Muscle of leg (tissue), 11 donors: Measurements from ENCODE around the gene TCF12. TPM values are rescaled to one million over a fixed set of nuclear protein-coding genes. Genes with fewer than 3 reads are reported as not detected.

Experiments used
- DNase-seq: peaks from one replicate; pipeline ENCODE4 v3.0.0; 2013
- H3K27ac ChIP-seq: one replicate; pipeline ENCODE4 v1.5.1; 2013; ENCODE audit warnings: mild to moderate bottlenecking, low read length, control low read depth
- H3K27me3 ChIP-seq: one replicate; pipeline ENCODE4 v1.6.1; 2013; ENCODE audit warnings: low read length; ENCODE audit not compliant: control insufficient read depth, insufficient read depth
- H3K36me3 ChIP-seq: one replicate; pipeline ENCODE4 v1.6.1; 2013; ENCODE audit warnings: low read length; ENCODE audit not compliant: control insufficient read depth, insufficient read depth
- H3K4me1 ChIP-seq: one replicate; pipeline ENCODE4 v1.6.1; 2013; ENCODE audit warnings: low read length; ENCODE audit not compliant: control insufficient read depth, insufficient read depth
- H3K4me3 ChIP-seq: one replicate; pipeline ENCODE4 v1.5.1; 2013; ENCODE audit warnings: low read length, control low read depth
- H3K9me3 ChIP-seq: replicated peaks from 2 replicates; pipeline ENCODE4 v1.6.1; 2013; ENCODE audit warnings: low read depth, low read length; ENCODE audit not compliant: control insufficient read depth
- WGBS: methylation state at CpG from one replicate; pipeline ENCODE4 v1.1.5; 2013; ENCODE audit warnings: missing lambda C conversion rate; ENCODE audit not compliant: insufficient coverage; 5-methylcytosine and 5-hydroxymethylcytosine counted together
- polyA plus RNA-seq, 8 donors: library from polyadenylated mRNA; unstranded; fragments of 120-200 nt; gene quantifications; one replicate each; pipeline versions ENCODE4 v1.2.1 to v1.2.3, GENCODE V29; 2013; ENCODE audit warnings: inconsistent platforms in 1 of 8, low replicate concordance in 1 of 8; ENCODE audit not compliant: insufficient read length in 8 of 8, insufficient read depth in 1 of 8
- total RNA-seq: library from RNA; stranded (reverse); fragments of 120-200 nt; gene quantifications from one replicate; pipeline ENCODE4 v1.2.4, GENCODE V29; 2013

Gene TCF12
- total and polyA plus RNA-seq, 9 donors = 79.1 to 147 (median 116) TPM

DNA sequence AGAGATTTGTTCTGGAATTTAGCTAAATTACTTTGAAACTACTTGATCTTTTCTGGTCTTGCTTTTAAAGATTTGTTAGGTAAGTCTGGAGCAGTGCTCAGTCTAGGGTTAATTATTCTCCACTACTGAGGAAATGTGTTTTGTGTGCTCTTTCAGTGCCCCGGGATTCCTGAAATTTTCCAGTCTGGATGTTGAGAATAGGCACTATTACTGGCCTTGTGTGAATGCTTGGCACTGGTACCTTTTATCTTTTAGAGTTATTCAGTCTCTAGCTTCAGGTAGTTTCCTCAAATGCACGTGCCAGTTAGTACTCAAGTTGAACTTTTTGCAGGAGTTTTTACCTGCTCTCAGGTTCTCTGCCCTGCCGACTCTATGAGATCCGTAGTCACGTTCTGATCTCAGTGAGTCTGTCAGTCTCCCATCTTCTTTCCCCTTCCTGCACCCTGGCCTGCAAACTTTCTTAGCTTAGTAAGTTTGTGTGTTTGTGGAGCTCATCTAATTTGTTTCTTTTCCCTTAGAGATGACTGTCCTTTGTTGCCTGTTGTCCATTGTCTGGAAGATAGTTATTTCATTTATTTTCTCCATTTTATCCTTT lies 39.5 kb downstream of the TCF12 start:
- DNase-seq = no peak
- no peak overlapping the region for H3K27ac ChIP-seq
- WGBS = 53% methylated on average over 2 of the region's 5 CpGs
- H3K36me3 ChIP-seq = no peaks in the 10 kb centered on the region
- H3K4me3 ChIP-seq = no peak overlapping the region
- peaks cover 15% of the 10 kb centered on the region for H3K9me3 ChIP-seq
- no peaks in the 10 kb centered on the region for H3K27me3 ChIP-seq
- H3K4me1 ChIP-seq = no peaks in the 10 kb centered on the region

- Histone ChIP-seq H3K4me1 (peaks cover 2% of the 10 kb centered on the region), H3K36me3 (no peaks in the 10 kb centered on the region), H3K4me3 (no peak overlapping the region), H3K27ac (no peak overlapping the region), H3K27me3 (no peaks in the 10 kb centered on the region), H3K9me3 (peaks cover 15% of the 10 kb centered on the region)
- DNase-seq = no peak
Observed at GRCh38 chr15:56959318-56959648, 40.8 kb downstream of the TCF12 start.

DNA sequence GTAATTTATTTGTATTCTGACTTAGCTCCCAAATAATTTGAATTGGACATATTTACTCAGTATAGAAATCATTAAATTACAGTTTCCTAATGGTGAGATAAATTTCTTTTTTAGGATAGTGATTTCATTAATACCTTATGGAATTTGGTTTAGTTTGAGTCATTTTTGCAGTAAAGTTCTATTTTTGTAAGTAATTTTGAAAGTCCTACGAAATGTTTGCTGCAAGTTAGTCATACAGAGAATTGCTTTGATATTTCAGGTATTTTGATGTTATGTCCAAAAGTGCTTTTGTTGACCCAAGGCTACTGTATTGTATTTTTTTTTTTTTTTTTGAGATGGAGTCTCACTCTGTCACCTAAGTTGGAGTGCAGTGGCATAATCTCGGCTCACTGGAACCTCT lies 41.7 kb downstream of the TCF12 start:
- DNase-seq = no peak
- WGBS = no CpG with 5 or more reads among the region's 2 CpGs
- no peak overlapping the region for H3K4me3 ChIP-seq

DNA sequence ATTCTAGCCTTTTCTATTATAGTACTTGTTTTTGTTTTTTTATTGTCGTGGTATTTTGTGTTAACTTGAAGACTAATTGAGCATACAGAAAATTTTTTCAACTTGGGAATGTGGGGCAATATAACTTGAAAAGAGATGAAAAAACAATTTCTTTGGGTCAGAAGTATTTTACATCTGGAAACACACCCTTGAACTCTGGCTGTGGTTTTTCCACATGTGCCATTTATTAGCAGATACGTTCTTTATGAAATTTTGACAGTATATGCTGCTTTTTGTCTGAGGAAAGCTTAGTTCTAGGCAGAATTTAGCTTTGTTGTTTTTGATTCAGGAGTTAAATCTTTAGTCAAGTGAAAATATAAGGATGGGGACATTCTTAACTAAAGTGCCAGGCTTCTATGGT lies 44.7 kb downstream of the TCF12 start:
- Histone ChIP-seq H3K27me3 (no peaks in the 10 kb centered on the region), H3K36me3 (no peaks in the 10 kb centered on the region), H3K27ac (peak overlapping the region; percentile 9), H3K4me3 (no peak overlapping the region), H3K4me1 (peaks cover 2% of the 10 kb centered on the region), H3K9me3 (no peaks in the 10 kb centered on the region)
- DNase-seq = peak; percentile 53
- WGBS = 20% methylated on average over 1 of the region's 2 CpGs

More for the DNA sequence above, 41.7 kb downstream of the TCF12 start:
- Histone ChIP-seq H3K36me3 (no peaks in the 10 kb centered on the region), H3K27ac (no peak overlapping the region), H3K27me3 (no peaks in the 10 kb centered on the region), H3K9me3 (peaks cover 10% of the 10 kb centered on the region), H3K4me1 (peaks cover 2% of the 10 kb centered on the region)

GRCh38 chr15:56963710-56964109 lies 45.3 kb downstream of the TCF12 start:
- peak; percentile 43 for DNase-seq
- WGBS = 42% methylated on average over 2 of the region's 4 CpGs
- H3K27ac ChIP-seq = no peak overlapping the region
- no peak overlapping the region for H3K4me3 ChIP-seq
- H3K36me3 ChIP-seq = no peaks in the 10 kb centered on the region
- H3K9me3 ChIP-seq = no peaks in the 10 kb centered on the region
- no peaks in the 10 kb centered on the region for H3K27me3 ChIP-seq
- H3K4me1 ChIP-seq = peaks cover 2% of the 10 kb centered on the region

DNA sequence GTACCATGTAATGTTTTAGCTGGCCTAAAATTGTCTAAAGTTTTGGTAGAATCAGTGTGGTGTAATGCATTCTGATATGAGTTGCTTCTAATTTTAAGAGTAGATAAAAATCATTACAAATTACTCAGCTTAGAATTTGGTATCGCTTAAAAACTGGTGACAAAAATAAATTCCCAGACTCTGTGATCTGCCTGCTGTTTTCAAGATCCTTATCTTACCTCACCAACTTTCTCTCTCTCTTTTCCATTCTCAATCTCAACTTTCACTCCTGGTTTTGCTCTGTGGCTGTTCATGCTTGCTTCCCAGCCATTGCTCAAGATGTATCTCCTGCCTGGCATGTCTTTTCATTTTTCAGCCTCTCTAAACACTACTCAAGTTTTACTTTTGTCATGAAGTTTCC lies 45.7 kb downstream of the TCF12 start:
- Histone ChIP-seq H3K9me3 (no peaks in the 10 kb centered on the region), H3K27ac (no peak overlapping the region), H3K27me3 (no peaks in the 10 kb centered on the region), H3K4me3 (no peak overlapping the region), H3K36me3 (no peaks in the 10 kb centered on the region), H3K4me1 (peaks cover 2% of the 10 kb centered on the region)
- no peak for DNase-seq
- WGBS = 71% methylated on average over 1 of the region's 1 CpG

DNA sequence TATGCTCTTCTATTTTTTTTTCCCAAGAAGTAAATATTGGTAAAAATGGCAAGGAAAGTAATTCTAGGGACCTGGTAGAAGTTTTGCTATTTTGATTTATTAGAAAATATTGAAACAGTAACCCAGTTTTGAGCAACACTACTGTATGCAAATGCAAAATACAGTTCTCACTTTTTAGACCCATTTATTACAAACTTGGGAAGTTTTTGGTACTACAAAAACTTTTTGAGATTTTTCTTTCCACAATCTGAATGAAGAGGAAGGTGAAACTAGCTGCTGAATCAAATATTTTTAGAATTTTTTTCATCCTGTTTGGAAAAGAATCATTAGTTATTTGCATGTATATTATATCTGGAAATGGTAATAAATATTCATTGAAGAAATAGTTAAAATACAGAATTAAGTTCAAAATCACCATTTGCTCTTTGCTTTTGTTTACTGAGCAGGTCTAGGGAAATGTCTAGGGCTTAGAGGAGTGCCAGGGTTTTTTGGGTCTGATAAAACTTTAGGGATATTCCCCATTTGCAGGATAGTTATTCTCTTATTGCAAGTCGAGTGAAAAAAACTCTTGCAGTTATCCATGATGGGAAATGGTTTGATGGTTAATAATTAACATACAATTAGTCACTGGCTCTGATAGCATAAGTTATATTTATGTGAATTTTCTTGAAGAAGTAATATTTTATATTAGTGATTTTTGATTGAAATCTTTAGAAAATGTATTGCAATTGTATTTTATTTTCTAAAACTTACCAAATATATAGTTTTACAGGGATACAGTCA lies 47.0 kb downstream of the TCF12 start:
- Histone ChIP-seq H3K4me1 (peaks cover 2% of the 10 kb centered on the region), H3K9me3 (no peaks in the 10 kb centered on the region), H3K4me3 (no peak overlapping the region), H3K36me3 (no peaks in the 10 kb centered on the region), H3K27ac (no peak overlapping the region), H3K27me3 (no peaks in the 10 kb centered on the region)
- DNase-seq = no peak
- no CpG with 5 or more reads among the region's 1 CpG for WGBS

- H3K4me3 ChIP-seq = no peak overlapping the region
- WGBS = no CpG with 5 or more reads among the region's 3 CpGs
- no peaks in the 10 kb centered on the region for H3K9me3 ChIP-seq
- H3K27ac ChIP-seq = no peak overlapping the region
- DNase-seq = peak; percentile 53
- peaks cover 2% of the 10 kb centered on the region for H3K4me1 ChIP-seq
- H3K27me3 ChIP-seq = no peaks in the 10 kb centered on the region
- H3K36me3 ChIP-seq = no peaks in the 10 kb centered on the region
Observed at GRCh38 chr15:56967336-56967735, 48.9 kb downstream of the TCF12 start.

- Histone ChIP-seq H3K4me3 (no peak overlapping the region), H3K9me3 (no peaks in the 10 kb centered on the region), H3K36me3 (no peaks in the 10 kb centered on the region), H3K4me1 (peaks cover 2% of the 10 kb centered on the region), H3K27me3 (no peaks in the 10 kb centered on the region), H3K27ac (no peak overlapping the region)
- DNase-seq = no peak
Observed at GRCh38 chr15:56968256-56968655, 49.8 kb downstream of the TCF12 start.

GRCh38 chr15:56968821-56969220 lies 50.4 kb downstream of the TCF12 start:
- no peaks in the 10 kb centered on the region for H3K36me3 ChIP-seq
- no peaks in the 10 kb centered on the region for H3K27me3 ChIP-seq
- H3K9me3 ChIP-seq = no peaks in the 10 kb centered on the region
- H3K4me3 ChIP-seq = no peak overlapping the region
- no peaks in the 10 kb centered on the region for H3K4me1 ChIP-seq
- no peak for DNase-seq
- WGBS = 100% methylated on average over 1 of the region's 1 CpG
- H3K27ac ChIP-seq = no peak overlapping the region
